NB4 (cell line): ENCODE data around the gene EXD1.

Experiments
- DNase-seq: peaks from one replicate; pipeline ENCODE4 v3.0.0; 2010; ENCODE audit warnings: low read depth
- H3K4me3 ChIP-seq: one replicate; pipeline ENCODE4 v1.5.1; 2011; ENCODE audit warnings: mild to moderate bottlenecking, low read depth, low read length, moderate library complexity
- CTCF ChIP-seq: IDR thresholded peaks from one replicate; pipeline ENCODE4 v1.5.1; 2012; ENCODE audit warnings: low read depth, low read length
- MAX ChIP-seq: IDR thresholded peaks from 2 replicates; pipeline ENCODE4 v1.6.1; 2011; ENCODE audit warnings: low read depth, low read length
- MYC ChIP-seq: IDR thresholded peaks from 2 replicates; pipeline ENCODE4 v1.6.1; 2011; ENCODE audit warnings: low read depth, low read length
- POLR2A ChIP-seq: IDR thresholded peaks from 2 replicates; pipeline ENCODE4 v1.6.1; 2011; ENCODE audit warnings: mild to moderate bottlenecking; ENCODE audit not compliant: insufficient read length; ENCODE audit errors: extremely low read depth

EXD1 gene

GRCh38 chr15:41233367-41233771 is 2.8 kb upstream of the EXD1 start:
- DNase-seq: no peak
- no peak for TF ChIP-seq MAX
- TF ChIP-seq CTCF: no peak
- TF ChIP-seq MYC: no peak
- TF ChIP-seq POLR2A: no peak
- H3K4me3 ChIP-seq: no peak overlapping the region

GRCh38 chr15:41231422-41232226 is 1.1 kb upstream of the EXD1 start:
- DNase-seq: no peak
- H3K4me3 ChIP-seq: peak overlapping the region; percentile 80
- no peak for TF ChIP-seq MYC
- no peak for TF ChIP-seq CTCF
- no peak for TF ChIP-seq MAX
- TF ChIP-seq POLR2A: no peak

- no peak overlapping the region for H3K4me3 ChIP-seq
- TF ChIP-seq MYC (no peak), MAX (no peak), POLR2A (no peak), CTCF (no peak)
- DNase-seq: no peak
Observed at GRCh38 chr15:41230345-41230649, 260 bp downstream of the EXD1 start.

GRCh38 chr15:41219381-41219780 is 11.2 kb downstream of the EXD1 start:
- H3K4me3 ChIP-seq: no peak overlapping the region
- no peak for DNase-seq
- no peak for TF ChIP-seq POLR2A
- TF ChIP-seq CTCF: no peak
- no peak for TF ChIP-seq MAX
- TF ChIP-seq MYC: no peak

- TF ChIP-seq POLR2A (no peak), MYC (no peak), MAX (no peak), CTCF (no peak)
- H3K4me3 ChIP-seq: no peak overlapping the region
- DNase-seq: no peak
Observed at GRCh38 chr15:41218851-41219250, 11.7 kb downstream of the EXD1 start.

- DNase-seq: peak; percentile 76
Observed at GRCh38 chr15:41215708-41216107, 14.8 kb downstream of the EXD1 start.

More at GRCh38 chr15:41215708-41216107, 14.8 kb downstream of the EXD1 start:
- no peak overlapping the region for H3K4me3 ChIP-seq
- TF ChIP-seq CTCF (no peak), MYC (no peak), POLR2A (no peak), MAX (no peak)
